Neural cell (in vitro differentiated cells): ENCODE data around the gene TPPP.

ENCODE experiments used
- EP300 ChIP-seq: fragments of 450-650 bp; conservative IDR thresholded peaks from 2 replicates; pipeline ENCODE4 v1.6.1; 2014; ENCODE audit warnings: antibody characterized with exemption, mild to moderate bottlenecking, moderate library complexity; ENCODE audit not compliant: poor library complexity, severe bottlenecking
- EZH2 ChIP-seq: fragments of 200-600, 300-800 bp; shearing (Covaris generic), sonication (generic); IDR thresholded peaks from 2 replicates; pipeline ENCODE4 v1.6.1; 2014; ENCODE audit warnings: antibody characterized with exemption, low read length, borderline replicate concordance, mild to moderate bottlenecking; ENCODE audit not compliant: insufficient read depth, poor library complexity, severe bottlenecking
- MXI1 ChIP-seq: fragments of 450-650 bp; conservative IDR thresholded peaks from 2 replicates; pipeline ENCODE4 v1.6.1; 2014; ENCODE audit warnings: antibody characterized with exemption, mild to moderate bottlenecking; ENCODE audit not compliant: poor library complexity, severe bottlenecking
- POLR2AphosphoS5 ChIP-seq: IDR thresholded peaks from 2 replicates; pipeline ENCODE4 v1.6.1; 2012
- RAD21 ChIP-seq: fragments of 450-650 bp; conservative IDR thresholded peaks from 2 replicates; pipeline ENCODE4 v1.6.1; 2014; ENCODE audit warnings: antibody characterized with exemption, mild to moderate bottlenecking, moderate library complexity
- SMC3 ChIP-seq: fragments of 450-650 bp; conservative IDR thresholded peaks from 2 replicates; pipeline ENCODE4 v1.6.1; 2014; ENCODE audit warnings: antibody characterized with exemption, mild to moderate bottlenecking, moderate library complexity; ENCODE audit not compliant: poor library complexity
- TAF1 ChIP-seq: IDR thresholded peaks from 2 replicates; pipeline ENCODE4 v1.6.1; 2012; ENCODE audit warnings: low read depth
- TF ChIP-seq, protein P1 (sequence below): fragments of 450-650 bp; IDR thresholded peaks from 2 replicates; pipeline ENCODE4 v1.5.1; 2014; ENCODE audit warnings: antibody characterized with exemption, mild to moderate bottlenecking, moderate library complexity; ENCODE audit not compliant: poor library complexity, severe bottlenecking
- TF ChIP-seq, protein P2 (sequence below): IDR thresholded peaks from 2 replicates; pipeline ENCODE4 v1.6.1; 2012; ENCODE audit warnings: borderline replicate concordance

DNA sequence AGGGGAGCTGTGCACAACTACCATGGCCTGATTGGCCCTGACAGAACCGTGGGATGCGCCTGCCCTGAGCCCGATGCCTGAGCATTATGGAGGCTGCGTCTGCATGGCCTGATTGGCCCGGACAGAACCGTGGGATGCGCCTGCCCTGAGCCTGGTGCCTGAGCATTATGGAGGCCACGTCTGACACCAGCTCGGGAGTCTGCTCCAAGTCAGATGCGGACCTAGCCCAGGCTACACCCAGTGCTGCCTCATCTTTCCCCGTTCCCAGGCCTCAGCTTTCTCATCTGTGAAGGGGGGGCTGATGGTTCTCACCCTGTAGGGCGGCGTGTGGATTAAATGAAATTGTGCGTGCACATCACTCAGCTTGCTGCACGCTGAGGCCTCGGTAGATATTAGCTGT is 73.7 kb downstream of the TPPP start:
- TF ChIP-seq EZH2 (no peak), POLR2AphosphoS5 (no peak), EP300 (no peak), TAF1 (no peak), SMC3 (no peak), MXI1 (no peak), RAD21 (no peak)
- TF ChIP-seq, protein P1, sequence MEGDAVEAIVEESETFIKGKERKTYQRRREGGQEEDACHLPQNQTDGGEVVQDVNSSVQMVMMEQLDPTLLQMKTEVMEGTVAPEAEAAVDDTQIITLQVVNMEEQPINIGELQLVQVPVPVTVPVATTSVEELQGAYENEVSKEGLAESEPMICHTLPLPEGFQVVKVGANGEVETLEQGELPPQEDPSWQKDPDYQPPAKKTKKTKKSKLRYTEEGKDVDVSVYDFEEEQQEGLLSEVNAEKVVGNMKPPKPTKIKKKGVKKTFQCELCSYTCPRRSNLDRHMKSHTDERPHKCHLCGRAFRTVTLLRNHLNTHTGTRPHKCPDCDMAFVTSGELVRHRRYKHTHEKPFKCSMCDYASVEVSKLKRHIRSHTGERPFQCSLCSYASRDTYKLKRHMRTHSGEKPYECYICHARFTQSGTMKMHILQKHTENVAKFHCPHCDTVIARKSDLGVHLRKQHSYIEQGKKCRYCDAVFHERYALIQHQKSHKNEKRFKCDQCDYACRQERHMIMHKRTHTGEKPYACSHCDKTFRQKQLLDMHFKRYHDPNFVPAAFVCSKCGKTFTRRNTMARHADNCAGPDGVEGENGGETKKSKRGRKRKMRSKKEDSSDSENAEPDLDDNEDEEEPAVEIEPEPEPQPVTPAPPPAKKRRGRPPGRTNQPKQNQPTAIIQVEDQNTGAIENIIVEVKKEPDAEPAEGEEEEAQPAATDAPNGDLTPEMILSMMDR, result no peak
- TF ChIP-seq, protein P2, sequence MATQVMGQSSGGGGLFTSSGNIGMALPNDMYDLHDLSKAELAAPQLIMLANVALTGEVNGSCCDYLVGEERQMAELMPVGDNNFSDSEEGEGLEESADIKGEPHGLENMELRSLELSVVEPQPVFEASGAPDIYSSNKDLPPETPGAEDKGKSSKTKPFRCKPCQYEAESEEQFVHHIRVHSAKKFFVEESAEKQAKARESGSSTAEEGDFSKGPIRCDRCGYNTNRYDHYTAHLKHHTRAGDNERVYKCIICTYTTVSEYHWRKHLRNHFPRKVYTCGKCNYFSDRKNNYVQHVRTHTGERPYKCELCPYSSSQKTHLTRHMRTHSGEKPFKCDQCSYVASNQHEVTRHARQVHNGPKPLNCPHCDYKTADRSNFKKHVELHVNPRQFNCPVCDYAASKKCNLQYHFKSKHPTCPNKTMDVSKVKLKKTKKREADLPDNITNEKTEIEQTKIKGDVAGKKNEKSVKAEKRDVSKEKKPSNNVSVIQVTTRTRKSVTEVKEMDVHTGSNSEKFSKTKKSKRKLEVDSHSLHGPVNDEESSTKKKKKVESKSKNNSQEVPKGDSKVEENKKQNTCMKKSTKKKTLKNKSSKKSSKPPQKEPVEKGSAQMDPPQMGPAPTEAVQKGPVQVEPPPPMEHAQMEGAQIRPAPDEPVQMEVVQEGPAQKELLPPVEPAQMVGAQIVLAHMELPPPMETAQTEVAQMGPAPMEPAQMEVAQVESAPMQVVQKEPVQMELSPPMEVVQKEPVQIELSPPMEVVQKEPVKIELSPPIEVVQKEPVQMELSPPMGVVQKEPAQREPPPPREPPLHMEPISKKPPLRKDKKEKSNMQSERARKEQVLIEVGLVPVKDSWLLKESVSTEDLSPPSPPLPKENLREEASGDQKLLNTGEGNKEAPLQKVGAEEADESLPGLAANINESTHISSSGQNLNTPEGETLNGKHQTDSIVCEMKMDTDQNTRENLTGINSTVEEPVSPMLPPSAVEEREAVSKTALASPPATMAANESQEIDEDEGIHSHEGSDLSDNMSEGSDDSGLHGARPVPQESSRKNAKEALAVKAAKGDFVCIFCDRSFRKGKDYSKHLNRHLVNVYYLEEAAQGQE, result no peak
